ENCODE results near the gene MTG2. TPM values are rescaled to one million over a fixed set of nuclear protein-coding genes. Genes with fewer than 3 reads are reported as not detected.

Gene MTG2
- total RNA-seq, 1 donor from 2014 or later, result 29.9 TPM

DNA sequence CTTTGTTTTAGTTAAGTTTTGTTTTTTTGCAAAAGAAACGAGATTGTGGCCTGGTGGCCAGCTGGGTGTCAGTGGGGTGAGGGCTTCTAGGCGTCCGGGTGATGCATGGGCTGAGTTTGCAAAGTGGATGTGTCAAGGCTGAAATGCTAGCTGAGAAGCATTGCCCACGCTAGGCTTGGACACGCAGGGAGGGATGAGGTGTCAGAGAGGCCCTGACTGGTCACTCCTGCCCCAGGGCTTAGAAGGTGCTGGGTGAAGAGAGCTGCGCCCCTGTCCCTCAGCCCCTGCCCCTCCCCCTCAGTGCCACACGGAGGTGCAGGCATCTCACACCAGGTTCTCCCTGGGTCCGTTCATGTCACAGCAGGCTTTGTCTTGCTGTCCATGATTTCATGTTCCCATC is 63.6 kb downstream of the MTG2 start:
- DNase-seq (ENCODE audit: low spot score), result no peak

DNA sequence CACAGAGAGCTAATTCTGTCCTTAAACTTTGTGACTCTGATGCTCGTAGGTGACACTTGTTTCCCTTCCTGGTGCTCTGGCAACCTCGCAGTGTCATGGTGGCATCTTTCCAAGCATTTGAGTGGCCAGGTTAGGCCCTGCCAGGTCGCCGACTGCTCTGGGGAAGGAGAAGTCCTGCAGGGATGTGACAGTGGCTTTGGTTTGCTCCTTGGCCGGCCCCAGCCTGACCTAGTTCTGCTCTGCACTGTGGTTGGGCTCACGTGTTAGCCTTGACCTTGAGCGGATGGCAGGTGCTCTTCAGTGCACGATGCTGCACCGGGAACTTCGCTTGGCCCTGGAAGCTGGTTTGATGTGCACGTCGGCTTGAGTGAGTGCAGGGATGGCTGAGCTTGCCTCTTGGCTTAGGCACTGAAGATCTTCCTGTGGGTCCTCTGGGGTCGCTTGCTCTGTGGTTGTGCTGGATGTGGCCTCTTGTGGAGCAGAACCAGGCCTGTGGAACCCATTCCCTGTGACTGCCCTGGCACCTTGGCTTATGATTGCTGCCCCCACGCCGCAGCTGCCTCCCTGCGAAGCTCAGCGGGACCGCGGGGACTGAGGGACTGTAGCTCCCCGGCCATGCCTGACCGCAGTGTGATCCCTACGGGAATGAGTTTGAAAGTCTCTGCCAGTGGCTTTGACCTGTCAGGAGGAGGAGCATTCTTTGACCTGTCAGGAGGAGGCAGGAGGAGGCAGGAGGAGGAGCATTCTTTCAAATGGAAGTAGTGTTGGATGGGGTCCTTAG is 64.2 kb downstream of the MTG2 start:
- DNase-seq (ENCODE audit: low spot score), result no peak

DNA sequence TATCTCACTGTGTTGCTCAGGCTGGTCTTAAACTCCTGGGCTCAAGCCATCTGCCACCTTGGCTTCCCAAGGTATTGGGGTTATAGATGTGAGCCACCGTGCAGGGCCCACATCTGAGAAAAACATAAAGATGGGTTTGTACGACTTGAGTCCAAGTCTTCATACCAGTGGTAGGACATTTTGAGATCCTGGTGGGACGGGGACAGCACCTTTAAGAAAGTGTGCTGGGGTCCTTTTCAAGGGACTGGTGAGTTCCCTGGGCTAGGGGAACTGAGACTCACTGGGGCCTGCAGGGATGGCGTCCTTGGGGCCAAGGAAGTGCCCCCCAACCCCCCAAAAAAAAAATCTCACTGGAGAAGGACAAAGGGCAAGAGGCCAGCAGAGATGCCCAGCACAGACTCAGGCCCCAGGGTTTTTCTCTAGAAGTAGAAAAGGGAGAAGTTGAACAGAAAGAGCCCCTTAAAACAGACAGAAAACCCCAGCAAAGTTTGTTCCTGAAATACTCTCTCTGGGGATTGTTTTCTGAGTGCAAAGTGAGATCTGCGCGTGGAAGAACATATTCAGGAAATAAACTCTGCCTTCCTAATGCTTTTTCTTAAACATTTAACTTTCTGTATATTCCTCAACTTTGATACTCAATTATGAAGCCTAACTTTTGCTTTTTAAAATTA is 66.2 kb downstream of the MTG2 start:
- DNase-seq (ENCODE audit: low spot score), result no peak

DNA sequence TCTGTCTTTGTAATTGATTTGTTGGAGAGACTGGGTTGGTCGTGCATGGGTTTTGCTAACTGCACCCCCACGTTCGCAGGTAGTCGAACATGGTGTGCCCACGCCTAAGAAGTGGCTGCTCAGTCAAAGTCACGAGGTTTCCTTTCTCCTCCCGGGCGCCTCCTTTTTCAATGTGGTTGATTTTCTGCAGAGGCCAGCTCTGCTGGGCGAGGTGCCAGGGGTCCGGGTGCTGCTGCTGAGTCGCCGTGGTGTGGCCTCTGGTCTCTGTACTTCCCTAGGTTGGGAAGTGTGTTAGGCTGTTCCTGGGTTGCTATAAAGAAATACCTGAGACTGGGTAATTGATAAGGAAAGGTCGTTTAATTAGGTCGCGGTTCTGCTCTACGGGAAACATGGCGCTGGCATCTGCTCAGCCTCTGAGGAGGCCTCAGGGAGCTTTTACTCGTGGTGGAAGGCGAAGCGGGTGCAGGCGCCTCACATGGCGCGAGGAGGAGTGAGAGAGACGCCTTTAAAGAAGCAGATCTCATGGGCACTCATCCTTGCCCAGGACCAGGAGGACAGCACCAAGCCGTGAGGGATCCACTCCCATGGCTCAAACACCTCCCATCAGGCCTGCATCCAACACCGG is 69.6 kb downstream of the MTG2 start:
- no peak for DNase-seq (ENCODE audit: low spot score)

Other genes with a start within 250 kb of the MTG2 start
- gene TAF4, start 117.1 kb upstream of the MTG2 start, total RNA-seq, result 13.0 TPM
- gene LSM14B, start 60.6 kb upstream of the MTG2 start, total RNA-seq, result 23.7 TPM
- 258 TPM for gene PSMA7, start 39.6 kb upstream of the MTG2 start, total RNA-seq
- gene SS18L1, start 39.3 kb upstream of the MTG2 start, total RNA-seq, result 9.0 TPM
- not detected for gene HRH3, start 37.2 kb downstream of the MTG2 start, total RNA-seq
- gene OSBPL2, start 55.5 kb downstream of the MTG2 start, total RNA-seq, result 38.1 TPM
- gene ADRM1, start 120.0 kb downstream of the MTG2 start, total RNA-seq, result 87.1 TPM
- gene LAMA5, start 184.3 kb downstream of the MTG2 start, total RNA-seq, result 126 TPM
- gene RPS21, start 204.1 kb downstream of the MTG2 start, total RNA-seq, result 856 TPM
- 2.3 TPM for gene CABLES2, start 224.3 kb downstream of the MTG2 start, total RNA-seq
- not detected for gene RBBP8NL, start 244.5 kb downstream of the MTG2 start, total RNA-seq

All from mesenteric fat pad (tissue), 1 donor.